ENCODE measurements around the gene GZF1.

The GZF1 gene

DNA sequence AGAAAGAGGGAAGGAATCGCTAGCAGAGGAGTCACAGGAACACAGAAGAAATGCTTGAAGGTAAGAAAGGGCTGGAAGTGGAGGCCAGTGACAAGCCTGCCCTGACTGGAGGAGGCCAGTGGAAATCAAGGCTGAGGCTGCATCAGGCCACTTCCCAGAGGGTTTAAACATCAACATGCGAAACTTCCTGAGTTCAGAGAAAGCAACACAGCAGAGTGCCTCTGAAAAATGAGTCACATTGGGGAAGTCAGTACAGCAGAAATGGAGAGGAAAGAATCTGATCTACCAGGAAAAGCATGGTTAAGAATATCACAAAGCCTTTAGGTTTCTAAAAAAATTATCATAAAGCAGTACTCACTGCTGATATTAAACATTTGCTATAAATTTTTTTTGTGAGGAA, 36.0 kb downstream of the GZF1 start:
- DNase-seq (ENCODE audit: low read depth): peak; percentile 18
- no peak for TF ChIP-seq MYC (IDR thresholded peaks at IDR 0.05; ENCODE audit: low read depth, low read length)
- TF ChIP-seq POLR2A (IDR thresholded peaks at IDR 0.05; ENCODE audit: extremely low read depth, insufficient read length): no peak
- TF ChIP-seq, protein P1, sequence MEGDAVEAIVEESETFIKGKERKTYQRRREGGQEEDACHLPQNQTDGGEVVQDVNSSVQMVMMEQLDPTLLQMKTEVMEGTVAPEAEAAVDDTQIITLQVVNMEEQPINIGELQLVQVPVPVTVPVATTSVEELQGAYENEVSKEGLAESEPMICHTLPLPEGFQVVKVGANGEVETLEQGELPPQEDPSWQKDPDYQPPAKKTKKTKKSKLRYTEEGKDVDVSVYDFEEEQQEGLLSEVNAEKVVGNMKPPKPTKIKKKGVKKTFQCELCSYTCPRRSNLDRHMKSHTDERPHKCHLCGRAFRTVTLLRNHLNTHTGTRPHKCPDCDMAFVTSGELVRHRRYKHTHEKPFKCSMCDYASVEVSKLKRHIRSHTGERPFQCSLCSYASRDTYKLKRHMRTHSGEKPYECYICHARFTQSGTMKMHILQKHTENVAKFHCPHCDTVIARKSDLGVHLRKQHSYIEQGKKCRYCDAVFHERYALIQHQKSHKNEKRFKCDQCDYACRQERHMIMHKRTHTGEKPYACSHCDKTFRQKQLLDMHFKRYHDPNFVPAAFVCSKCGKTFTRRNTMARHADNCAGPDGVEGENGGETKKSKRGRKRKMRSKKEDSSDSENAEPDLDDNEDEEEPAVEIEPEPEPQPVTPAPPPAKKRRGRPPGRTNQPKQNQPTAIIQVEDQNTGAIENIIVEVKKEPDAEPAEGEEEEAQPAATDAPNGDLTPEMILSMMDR (IDR thresholded peaks at IDR 0.05; ENCODE audit: low read depth, low read length): no peak
- TF ChIP-seq, protein P2, sequence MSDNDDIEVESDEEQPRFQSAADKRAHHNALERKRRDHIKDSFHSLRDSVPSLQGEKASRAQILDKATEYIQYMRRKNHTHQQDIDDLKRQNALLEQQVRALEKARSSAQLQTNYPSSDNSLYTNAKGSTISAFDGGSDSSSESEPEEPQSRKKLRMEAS (IDR thresholded peaks at IDR 0.05; ENCODE audit: low read depth, low read length): no peak
- no peak overlapping the region for H3K4me3 ChIP-seq (ENCODE audit: low read depth, low read length)

DNA sequence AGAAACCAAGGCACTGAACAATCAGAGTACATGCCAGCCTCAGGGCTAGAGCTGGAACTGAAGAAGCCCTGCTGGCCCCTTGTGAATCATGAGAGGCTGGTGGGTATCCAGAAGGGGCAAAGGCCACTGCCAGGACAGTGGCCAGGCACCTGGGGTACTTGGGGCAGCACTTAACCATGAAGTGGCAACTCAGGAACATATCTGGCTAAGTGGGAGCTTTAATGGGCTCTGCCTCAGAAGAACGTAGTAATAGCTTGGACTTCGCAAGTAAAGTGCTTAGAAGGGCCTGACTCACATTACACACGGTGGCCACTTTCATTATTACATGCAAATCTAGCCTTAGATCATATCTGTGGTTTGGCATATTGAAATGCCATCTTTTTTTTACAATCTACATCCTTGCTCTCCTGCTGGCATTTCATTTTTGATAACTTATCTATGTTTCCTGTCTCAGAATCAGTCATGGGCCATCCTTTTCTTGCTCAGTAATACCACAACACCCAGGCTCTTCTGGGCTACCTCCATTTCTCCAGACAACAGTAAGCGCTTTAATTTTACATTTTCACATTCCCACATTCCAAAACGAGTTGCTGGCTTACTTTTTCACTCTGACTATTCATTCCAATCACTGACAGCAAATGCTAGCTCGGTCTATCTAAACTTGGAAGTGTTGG, 37.7 kb downstream of the GZF1 start:
- peak; percentile 27 for DNase-seq (ENCODE audit: low read depth)
- H3K4me3 ChIP-seq (ENCODE audit: low read depth, low read length): no peak overlapping the region

DNA sequence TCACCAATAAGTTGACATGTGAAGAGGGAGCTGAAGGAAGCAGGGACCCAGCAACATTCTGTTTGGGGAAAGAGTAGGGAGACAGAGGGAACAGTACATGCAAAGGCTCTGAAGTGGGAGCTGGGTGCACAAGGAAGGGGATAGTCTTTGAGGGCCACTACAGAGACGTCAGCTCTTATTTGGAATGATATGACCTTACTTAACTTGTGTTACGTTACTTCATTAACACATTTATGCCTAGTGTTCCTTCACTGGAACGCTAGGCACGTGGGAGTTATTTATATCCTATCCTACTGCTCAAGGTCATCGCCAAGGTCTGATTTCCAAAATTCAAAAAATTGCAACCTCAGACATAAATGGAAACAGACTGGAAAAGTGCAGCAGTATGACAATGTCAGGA, 39.1 kb downstream of the GZF1 start:
- DNase-seq (ENCODE audit: low read depth): no peak
- H3K4me3 ChIP-seq (ENCODE audit: low read depth, low read length): no peak overlapping the region
- TF ChIP-seq POLR2A (IDR thresholded peaks at IDR 0.05; ENCODE audit: extremely low read depth, insufficient read length) (no peak), MYC (IDR thresholded peaks at IDR 0.05; ENCODE audit: low read depth, low read length) (no peak)
- TF ChIP-seq, protein P1 (IDR thresholded peaks at IDR 0.05; ENCODE audit: low read depth, low read length): no peak
- TF ChIP-seq, protein P2 (IDR thresholded peaks at IDR 0.05; ENCODE audit: low read depth, low read length): no peak

More for the DNA sequence above, 37.7 kb downstream of the GZF1 start:
- no peak for TF ChIP-seq MYC (IDR thresholded peaks at IDR 0.05; ENCODE audit: low read depth, low read length)
- TF ChIP-seq, protein P2 (IDR thresholded peaks at IDR 0.05; ENCODE audit: low read depth, low read length): no peak
- TF ChIP-seq POLR2A (IDR thresholded peaks at IDR 0.05; ENCODE audit: extremely low read depth, insufficient read length): no peak
- TF ChIP-seq, protein P1 (IDR thresholded peaks at IDR 0.05; ENCODE audit: low read depth, low read length): no peak

DNA sequence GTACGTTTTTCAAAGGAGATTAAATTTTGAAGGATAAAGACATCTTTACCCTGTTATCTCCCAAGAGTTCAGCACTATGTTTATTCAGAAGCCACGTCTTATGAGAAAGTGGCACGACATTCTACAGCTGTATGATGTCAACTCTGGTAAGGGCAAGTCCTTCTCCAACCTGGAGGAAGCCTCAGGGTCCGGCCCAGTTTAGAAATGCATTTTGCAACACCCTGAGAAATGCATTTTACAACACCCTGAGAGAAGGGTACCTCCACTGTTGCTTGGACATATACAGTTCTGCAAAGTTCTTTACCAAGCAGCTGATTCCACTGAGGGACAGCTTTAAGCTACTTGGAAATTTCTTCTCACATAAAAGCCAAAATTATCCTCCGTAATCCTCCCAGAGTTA, 41.8 kb downstream of the GZF1 start:
- no peak for DNase-seq (ENCODE audit: low read depth)
- TF ChIP-seq POLR2A (IDR thresholded peaks at IDR 0.05; ENCODE audit: extremely low read depth, insufficient read length) (no peak), MYC (IDR thresholded peaks at IDR 0.05; ENCODE audit: low read depth, low read length) (no peak)
- TF ChIP-seq, protein P1 (IDR thresholded peaks at IDR 0.05; ENCODE audit: low read depth, low read length): no peak
- TF ChIP-seq, protein P2 (IDR thresholded peaks at IDR 0.05; ENCODE audit: low read depth, low read length): no peak
- H3K4me3 ChIP-seq (ENCODE audit: low read depth, low read length): no peak overlapping the region

DNA sequence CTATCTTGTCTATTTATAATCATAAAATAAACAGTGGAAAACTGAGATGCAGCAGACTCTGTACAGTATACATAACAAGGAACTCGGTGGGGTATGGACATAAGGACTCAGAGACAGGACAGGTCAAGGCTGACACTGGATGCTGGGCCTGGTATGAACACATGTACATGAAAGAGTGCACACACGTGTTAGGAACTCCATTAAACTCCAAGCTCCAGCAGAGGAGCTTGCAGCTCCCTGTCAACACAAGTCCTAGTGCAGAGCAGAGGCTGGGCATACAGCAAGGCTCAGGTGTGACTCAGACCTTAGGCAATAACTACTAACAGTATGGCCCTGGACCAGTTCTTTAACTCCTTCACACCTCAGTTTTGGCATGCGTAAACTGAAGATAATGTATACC, 42.2 kb downstream of the GZF1 start:
- TF ChIP-seq, protein P2 (IDR thresholded peaks at IDR 0.05; ENCODE audit: low read depth, low read length): no peak
- TF ChIP-seq, protein P1 (IDR thresholded peaks at IDR 0.05; ENCODE audit: low read depth, low read length): no peak
- TF ChIP-seq POLR2A (IDR thresholded peaks at IDR 0.05; ENCODE audit: extremely low read depth, insufficient read length) (no peak), MYC (IDR thresholded peaks at IDR 0.05; ENCODE audit: low read depth, low read length) (no peak)
- DNase-seq (ENCODE audit: low read depth): peak; percentile 16
- H3K4me3 ChIP-seq (ENCODE audit: low read depth, low read length): no peak overlapping the region
